HG02870 (cell line): ENCODE measurements around the gene PPP1R37.
"Not testable (repeated sequence)": the region's sequence is repeated elsewhere in the genome, so short reads cannot be mapped to it uniquely, and the experiment has no call there.

Source experiments
- ATAC-seq: cut with Tn5 transposase; IDR thresholded peaks from one replicate; pipeline ENCODE4 v1.9.1; 2021; ENCODE audit warnings: mild to moderate bottlenecking, moderate library complexity; ENCODE audit not compliant: unreplicated experiment

Gene PPP1R37

GRCh38 chr19:45094707-45095106 is 1.7 kb downstream of the PPP1R37 start:
- ATAC-seq = no peak

- ATAC-seq = no peak
These were observed 2.8 kb downstream of the PPP1R37 start for GRCh38 chr19:45095496-45096413.

GRCh38 chr19:45096700-45097099 is 3.7 kb downstream of the PPP1R37 start:
- ATAC-seq = no peak

- ATAC-seq = no peak
These were observed 4.4 kb downstream of the PPP1R37 start for GRCh38 chr19:45097450-45097775.

DNA sequence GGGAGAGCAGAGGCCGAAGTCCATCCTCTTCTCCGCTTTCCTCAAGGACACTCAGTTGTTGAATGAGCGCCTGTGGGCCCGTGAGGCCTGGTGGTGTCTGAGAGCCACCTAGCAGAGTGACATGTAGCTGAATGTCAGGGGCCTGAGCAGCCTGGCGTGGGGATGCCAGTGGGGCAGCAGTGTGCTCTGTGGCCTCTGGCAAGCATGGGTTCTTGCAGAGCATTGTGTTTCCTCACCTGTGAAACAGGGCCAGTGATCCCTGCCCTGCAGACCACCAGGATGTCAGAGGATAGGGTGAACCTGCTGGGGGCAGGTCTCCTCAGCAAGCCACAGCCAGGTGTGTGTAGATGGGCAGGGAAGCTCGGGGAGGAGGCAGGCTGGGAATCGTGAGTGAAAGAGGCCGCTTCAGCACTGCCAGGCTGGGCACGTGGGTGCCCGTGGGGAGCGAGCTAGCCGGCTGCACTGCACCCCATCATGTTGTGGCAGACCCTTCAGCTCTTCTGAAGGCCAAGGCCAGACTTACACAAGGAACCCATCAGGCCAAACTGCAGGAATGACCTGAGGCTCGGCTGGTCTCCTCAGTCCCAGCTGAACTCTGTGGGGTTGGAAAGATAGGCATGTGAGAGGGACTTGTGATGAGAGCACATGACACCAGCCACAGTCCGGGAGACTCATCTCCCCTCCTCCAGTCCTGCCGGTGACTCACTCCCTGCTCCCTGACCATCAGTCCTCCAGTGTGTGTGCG is 5.0 kb downstream of the PPP1R37 start:
- ATAC-seq = no peak

DNA sequence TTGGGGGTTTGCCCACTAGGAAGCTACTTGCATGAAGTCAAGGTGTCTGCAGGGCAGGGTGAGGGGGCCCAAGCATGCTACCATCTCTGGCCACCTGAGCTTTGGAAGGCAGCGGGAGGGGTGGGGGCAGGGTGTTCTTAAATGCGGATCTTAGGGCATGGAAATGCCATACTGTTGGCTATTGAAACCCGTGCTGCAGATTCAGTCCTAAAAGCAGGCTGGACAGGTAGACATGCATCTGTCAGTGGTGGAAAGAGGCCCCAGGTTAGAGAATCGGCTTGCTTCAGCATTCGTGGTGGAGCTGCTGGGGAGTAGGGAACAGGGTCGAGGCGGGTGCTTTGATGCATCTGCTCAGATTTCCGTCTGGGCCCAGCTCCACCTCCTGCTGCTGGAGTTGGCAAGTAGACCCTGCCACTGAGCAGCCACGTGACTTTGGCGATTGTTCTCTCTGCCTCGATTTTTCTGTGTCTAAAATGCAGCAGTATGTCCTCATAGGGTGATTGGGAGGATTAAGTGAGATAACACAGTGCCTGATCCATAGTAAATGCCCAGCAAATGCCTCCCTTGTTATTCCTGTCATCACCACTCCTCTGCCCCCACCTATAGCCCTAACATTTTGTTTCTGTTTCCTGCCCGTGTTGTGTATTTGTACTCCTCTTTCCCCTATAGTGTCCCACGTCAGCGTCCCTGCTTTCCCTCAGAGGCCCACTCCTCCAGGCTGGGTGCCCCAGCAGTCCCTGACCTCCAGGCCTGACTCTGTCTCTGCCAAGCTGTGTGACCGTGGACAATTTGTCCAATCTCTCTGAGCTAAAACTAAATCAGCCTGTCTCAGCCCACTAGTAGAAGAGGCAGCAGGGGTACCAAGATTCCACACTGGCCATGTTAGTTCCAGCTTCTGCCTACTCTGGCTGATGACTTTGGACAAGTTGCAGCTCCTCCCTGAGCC is 5.8 kb downstream of the PPP1R37 start:
- ATAC-seq = no peak

DNA sequence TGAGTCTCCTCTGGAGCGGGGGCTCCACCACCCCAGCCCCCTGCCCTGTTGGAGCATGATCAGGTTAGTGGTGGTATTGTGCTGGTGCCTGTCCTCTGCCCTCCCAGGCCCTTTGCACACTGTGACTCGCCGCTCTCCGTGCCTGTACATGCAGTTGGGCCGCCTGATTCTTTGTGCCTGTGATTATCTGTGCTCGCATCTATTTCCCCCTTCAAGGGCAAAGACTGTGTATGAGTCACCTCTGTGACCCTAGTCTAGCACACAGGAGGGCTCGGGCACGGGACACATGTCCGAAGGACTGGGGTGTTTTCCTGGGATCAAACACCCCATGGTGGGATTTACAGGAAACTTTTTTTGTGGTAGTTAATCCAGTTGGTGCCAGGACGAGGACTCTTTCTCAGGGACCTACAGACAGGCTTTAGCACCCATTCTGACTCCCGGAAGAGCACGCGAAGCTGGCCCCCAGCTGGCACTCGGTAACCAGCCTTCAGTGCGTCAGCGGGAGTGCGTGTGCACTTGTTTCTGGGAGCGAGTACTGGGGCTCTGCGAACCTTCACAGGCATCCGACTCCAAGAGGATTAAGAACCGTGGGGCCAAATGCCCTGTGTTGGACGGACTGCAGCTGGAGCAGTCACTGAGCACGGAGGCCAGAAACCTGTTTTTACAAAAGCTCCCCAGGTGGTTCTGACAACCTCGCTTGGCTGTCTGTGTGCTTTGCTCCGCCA is 6.7 kb downstream of the PPP1R37 start:
- ATAC-seq = no peak

GRCh38 chr19:45100201-45100600 is 7.2 kb downstream of the PPP1R37 start:
- ATAC-seq = no peak

- ATAC-seq = no peak
These were observed 7.9 kb downstream of the PPP1R37 start for GRCh38 chr19:45100846-45101252.

GRCh38 chr19:45101806-45102205 is 8.8 kb downstream of the PPP1R37 start:
- no peak for ATAC-seq

DNA sequence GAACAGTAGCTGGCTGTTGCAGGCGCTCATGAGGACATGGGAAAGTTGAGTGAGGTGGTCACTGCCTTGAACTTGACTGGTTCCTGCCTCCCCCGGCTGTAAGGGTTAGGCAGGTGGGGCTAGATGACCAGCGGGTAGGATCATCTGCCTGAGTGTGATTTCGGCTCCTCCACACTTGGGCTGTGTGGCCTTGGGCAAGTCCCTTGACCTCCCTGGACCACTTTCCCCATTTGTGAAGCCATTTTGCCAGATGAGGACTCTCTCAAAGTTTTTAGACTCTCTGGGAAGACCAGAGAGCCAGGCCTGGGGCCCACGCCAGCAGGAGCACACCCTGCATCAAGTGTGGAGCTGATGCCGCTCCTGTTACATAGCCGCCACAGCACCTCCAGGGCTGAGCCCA is 9.5 kb downstream of the PPP1R37 start:
- no peak for ATAC-seq

DNA sequence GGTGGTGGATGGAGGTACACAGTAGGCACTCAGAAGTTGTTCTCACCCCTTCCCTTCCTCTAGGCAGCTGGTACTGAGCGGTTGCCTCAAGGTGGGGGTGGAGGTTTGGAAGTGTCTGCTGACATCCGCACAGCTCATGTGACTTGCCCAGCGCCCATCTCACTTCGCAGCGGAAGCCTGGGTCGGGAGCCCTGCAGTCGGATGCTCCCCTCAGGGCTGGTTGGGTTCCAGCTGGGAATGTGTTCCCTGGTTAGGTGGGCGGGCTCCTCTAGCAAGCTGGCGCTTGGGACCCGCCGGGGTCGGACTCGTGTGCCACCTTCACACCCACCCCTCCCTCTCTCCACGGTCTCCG is 10.2 kb downstream of the PPP1R37 start:
- ATAC-seq = no peak

GRCh38 chr19:45103508-45104319 is 10.7 kb downstream of the PPP1R37 start:
- no peak for ATAC-seq

GRCh38 chr19:45104658-45105349 is 11.8 kb downstream of the PPP1R37 start:
- ATAC-seq = no peak

DNA sequence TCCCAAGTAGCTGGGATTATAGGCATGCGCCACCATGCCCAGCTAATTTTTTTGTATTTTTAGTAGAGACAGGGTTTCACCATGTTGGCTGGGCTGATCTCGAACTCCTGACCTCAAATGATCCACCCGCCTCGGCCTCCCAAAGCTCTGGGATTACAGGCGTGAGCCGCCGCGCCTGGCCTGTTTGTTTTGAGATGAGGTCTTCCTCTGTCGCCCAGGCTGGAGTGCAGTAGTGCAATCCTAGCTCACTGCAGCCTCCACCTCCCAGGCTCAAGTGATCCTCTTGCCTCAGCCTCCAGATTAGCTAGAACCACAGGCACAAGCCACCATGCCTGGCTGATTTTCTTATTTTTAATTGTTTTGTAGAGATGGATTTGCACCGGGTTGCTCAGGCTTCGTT is 13.4 kb downstream of the PPP1R37 start:
- ATAC-seq = not testable (repeated sequence)

DNA sequence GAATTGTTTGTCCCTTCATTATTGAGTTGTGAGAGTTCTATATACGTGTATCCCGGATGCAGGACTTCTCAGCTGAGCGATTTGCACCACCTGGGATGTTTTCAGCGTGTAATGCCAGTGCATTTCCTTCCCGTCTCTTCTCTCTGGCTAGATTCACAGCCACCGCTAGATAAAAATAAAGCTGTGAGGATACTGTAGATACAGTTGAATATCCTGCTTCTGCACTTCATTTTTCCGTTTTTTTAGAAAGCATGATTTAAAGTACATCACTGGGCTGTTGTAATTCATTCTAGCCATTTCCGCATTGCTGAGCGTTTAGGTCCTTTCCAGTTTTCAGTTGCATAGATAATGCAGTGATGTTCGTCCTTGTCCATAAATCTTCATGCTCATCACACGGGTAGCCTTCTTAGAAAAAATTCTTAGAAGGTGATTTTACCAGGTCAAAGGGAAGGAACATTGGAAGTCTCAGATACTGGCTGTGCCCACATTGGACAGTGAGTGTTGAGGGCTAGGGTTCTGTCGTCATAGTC is 14.7 kb downstream of the PPP1R37 start:
- ATAC-seq = no peak

GRCh38 chr19:45110851-45111266 is 17.9 kb downstream of the PPP1R37 start:
- ATAC-seq = no peak

DNA sequence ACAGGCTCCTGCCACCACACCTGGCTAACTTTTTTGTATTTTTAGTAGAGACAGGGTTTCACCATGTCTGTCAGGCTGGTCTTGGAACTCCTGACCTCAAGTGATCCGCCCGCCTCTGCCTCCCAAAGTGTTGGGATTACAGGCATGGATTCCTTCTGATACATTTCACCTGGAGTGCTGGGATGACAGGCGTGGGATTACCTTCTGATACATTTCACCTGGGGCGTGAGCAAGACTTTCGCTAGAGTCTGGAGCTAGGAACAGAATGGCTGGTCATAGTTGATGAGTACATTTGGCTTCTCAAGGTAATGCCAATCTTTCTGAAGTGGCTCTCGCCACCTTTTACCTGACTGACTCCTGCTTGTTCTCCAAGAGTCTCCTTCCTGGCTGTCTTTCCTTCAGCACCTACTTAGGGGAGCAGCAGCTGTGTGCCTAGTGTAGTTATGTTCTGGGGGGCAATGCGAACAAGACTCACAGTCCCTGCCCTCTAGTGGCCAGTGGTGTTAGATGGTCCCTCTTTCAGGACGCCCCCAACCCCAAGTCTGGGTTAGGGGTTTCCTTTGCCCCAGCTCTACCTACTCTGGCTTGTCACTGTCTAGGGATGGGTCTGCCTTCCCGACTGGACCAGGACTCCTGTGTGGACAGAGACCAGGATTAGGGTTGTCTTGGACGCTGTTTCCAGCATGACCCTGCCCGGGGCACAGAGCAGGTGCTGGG is 19.3 kb downstream of the PPP1R37 start:
- no peak for ATAC-seq
